ENCODE measurements around the gene CBL.

CBL gene

DNA sequence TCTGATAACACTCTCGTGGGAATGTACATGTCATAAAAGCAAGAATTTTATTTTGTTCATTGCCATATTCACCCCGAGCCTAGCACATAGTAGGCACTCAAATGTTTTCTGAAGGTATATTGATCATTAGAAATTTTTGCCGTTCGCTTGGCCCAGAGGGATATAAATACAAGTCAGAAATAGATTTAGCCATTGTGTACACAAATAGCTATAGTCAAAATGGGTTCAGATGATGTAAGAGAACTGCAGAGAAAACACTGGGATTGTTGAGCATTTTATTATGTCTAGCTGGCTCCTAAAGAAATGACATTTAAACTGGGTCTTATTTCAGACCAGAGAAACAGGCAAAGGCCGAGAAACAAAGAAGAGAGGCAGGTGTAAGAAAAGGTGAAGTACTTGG is 61.5 kb downstream of the CBL start:
- no peak for DNase-seq (ENCODE audit: low read depth in 2 of 2)

DNA sequence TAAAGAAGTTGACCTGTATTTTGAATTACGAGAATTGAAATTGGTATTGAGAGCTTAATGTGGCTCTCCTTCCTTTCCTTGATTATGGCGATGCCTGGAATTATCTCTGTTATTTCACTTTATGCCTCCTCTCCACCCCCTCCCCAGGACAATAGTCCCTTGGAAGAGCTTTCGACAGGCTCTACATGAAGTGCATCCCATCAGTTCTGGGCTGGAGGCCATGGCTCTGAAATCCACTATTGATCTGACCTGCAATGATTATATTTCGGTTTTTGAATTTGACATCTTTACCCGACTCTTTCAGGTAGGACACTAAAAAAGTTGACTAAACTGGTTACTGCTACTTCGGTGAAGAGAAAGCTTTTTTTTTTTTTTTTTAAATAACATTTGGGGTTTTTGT is 67.6 kb downstream of the CBL start:
- DNase-seq (ENCODE audit: low read depth in 2 of 2) = no peak

DNA sequence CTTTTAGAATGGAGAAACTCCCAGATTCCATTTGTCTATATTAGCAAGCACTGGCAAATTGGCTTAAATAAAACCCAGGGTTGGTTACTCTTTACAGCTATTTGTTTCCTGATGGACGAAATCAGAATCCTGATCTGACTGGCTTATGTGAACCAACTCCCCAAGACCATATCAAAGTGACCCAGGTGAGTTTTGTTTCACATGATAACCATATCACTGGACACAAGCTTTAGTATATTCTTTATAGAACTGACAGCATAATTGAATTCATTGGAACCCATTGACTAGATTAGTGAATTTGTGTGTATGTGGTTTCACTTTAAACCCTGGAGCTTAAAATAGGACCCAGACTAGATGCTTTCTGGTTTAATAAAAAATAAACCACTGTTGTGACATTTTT is 71.5 kb downstream of the CBL start:
- no peak for DNase-seq (ENCODE audit: low read depth in 2 of 2)

DNA sequence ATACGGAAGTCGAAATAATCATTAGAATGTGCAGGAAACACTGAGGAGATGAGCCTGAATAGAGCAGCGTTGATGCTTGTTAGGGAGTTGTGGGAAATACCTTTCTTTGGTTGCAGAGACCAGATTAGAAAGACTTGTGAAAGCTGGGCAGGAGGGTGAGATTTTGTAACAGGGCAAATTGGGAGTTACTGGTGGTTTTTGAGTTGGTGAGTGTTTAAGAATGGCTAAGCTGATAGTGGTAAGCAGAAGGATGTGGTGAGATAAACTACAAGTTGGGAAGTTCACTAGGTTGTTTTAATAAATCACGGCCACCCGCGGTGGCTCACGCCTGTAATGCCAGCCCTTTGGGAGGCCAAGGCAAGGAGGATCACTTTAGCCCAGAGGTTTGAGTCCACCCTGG is 76.4 kb downstream of the CBL start:
- no peak for DNase-seq (ENCODE audit: low read depth in 2 of 2)

DNA sequence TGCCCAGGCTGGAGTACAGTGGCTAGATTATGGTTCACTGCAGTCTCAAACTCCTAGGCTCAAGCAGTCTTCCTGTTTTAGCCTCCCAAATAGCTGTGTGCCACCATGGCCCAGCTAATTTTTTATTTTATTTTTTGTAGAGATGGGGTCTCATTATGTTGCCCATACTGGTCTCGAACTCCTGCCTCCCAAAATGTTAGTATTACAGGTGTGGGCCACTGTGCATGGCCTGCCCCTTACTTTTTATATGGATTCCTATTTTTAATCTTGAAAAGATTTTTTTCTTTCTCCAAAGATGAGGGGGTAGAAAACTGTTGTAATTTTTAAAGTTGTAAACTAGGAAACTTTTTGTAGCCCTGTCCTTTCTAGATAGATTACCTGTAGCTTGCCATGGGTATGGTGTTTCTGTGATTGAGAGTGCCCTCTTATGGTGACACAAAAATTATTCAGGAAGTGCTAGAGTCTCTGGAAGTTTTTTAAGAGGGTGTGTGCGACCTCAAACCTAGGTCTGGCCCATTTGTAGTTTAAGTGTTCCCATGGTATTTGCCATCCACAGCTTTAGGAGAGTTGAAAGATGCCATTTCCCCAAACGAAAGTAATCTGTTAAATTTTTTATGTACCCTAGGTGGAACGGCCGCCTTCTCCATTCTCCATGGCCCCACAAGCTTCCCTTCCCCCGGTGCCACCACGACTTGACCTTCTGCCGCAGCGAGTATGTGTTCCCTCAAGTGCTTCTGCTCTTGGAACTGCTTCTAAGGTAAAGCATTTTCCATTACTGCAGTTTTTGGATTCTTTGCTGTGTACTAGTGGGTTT is 78.4 kb downstream of the CBL start:
- no peak for DNase-seq (ENCODE audit: low read depth in 2 of 2)

DNA sequence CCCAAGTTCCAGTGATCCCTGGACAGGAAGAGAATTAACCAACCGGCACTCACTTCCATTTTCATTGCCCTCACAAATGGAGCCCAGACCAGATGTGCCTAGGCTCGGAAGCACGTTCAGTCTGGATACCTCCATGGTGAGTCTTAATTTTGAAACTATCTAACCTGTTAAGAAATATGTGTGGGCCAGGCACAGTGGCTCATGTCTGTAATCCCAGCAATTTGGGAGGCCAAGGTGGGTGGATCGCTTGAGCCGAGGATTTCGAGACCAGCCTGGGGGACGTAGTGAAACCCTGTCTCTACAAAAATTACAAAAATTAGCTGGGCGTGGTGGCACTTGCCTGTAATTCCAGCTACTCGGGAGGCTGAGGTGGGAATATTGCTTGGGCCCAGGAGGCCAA is 79.3 kb downstream of the CBL start:
- no peak for DNase-seq (ENCODE audit: low read depth in 2 of 2)

DNA sequence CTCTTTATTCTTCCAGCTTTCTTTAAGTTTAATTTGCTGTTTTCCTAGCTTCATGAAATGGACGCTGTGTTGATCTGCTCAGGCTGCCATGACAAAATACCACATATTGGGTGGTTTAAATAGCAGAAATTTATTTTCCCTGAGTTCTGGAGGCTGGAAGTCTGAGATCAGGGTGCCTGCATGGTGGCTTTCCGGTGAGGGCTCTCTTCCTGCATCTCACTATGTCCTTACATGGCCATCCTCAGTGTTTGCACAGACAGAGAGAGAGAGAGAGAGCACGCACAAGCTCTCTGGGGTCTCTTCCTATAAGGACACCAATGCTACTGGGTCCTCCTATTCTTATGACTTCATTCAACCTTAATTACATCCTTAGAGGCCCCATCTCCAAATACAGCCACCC is 82.1 kb downstream of the CBL start:
- DNase-seq (ENCODE audit: low read depth in 2 of 2) = no peak

DNA sequence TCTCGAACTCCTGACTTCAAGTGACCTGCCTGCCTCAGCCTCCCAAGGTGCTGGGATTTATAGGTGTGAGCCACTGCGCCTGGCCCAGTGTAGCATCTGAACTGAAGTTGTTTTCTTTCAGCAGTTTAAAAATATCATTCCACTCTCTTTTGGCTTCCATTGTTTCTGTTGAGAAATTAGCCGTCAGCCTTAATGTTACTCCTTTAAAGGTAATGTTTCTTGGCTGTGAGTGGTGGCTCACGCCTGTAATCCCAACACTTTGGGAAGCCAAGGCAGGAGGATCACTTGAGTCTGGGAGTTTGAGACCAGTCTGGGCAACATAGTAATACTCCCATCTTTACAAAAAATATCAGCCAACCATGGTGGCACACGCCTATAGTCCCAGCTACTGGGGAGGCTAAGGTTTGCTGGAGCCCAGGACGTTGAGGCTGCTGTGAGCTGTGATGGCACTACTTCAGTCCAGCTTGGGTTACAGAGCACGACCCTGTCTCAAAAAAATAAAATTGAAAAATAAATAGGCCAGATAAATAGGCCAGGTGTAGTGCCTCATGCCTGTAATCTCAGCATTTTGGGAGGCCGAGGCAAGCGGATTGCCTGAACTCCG is 84.9 kb downstream of the CBL start:
- DNase-seq (ENCODE audit: low read depth in 2 of 2) = no peak

DNA sequence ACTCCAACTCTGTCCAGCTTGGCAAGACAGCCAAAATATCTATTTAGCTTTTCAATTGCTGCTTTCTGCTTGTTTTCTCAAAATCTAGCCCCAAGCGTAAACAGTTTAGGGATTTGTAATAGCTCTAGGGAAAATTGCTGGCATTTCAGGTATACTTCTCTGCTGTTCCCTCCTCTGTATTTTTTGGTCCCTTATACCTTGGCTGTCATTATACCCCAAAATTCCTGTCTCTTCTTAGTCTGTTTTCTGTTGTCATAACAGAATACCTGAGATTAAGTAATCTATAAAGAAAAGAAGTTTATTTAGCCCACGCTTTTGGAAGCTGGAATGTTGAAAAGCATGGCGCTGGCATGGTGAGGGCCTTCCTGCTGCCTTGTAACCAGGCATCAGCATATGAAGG is 87.3 kb downstream of the CBL start:
- DNase-seq (ENCODE audit: low read depth in 2 of 2) = no peak

DNA sequence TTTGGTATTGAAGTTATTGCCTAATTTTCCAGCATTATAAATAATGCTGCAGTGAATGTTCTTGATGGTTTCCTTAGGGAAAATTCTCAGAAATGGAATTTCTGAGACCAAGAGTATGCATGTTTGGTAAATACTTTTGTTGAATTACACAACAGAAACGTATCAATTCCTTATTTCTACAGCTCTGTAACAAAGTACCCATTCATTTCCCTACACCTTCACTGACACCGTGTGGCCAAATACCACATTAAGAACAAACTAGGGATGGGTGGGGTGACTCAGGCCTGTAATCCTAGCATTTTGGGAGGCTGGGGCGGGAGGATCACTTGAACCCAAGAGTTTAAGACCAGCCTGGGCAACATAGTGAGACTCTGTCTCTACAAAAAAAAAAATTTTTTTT is 89.0 kb downstream of the CBL start:
- DNase-seq (ENCODE audit: low read depth in 2 of 2) = no peak

DNA sequence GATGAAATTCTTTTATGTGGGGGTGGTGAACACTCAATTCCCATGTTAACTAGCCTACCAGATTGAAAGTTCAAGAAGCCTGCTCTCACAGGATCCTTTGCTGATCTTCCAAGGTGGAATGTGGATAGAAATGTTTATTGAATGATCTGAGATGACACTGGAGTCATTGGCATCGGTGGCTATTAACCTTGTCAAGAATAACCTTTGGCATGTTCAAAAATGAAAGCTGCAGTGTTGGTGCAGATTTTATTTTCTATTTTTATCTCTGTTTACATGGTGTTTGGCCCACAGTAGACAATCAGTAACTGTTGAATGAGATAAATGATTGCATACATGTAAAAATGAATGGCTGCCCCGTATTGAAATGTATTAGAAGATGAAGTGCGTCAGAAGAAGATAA is 91.8 kb downstream of the CBL start:
- no peak for DNase-seq (ENCODE audit: low read depth in 2 of 2)

DNA sequence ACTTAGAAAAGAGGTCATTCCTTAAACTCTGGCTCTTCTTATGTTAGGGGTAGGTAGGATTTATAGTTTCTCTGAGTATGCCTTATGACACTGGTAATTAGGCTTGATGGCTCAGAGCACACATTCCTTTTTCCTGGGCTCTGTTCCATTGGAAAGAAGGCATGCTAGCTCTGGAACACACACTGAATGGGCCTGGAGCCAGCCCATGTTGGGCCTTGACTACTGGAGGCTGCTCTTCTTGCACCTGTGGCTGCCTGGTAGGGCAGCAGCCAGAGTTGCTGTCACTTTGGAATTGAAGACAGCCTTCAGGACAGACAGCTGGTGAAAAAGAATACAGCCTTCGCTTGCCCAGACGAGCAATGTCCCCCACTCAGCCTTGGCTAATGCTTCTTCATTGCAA is 92.6 kb downstream of the CBL start:
- DNase-seq (ENCODE audit: low read depth in 2 of 2) = no peak

DNA sequence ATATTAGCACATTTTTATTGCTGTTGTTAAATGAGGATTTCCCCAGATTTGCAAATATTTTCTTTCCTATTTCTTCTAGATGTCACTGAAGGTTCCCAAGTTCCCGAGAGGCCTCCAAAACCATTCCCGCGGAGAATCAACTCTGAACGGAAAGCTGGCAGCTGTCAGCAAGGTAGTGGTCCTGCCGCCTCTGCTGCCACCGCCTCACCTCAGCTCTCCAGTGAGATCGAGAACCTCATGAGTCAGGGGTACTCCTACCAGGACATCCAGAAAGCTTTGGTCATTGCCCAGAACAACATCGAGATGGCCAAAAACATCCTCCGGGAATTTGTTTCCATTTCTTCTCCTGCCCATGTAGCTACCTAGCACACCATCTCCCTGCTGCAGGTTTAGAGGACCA is 93.3 kb downstream of the CBL start:
- DNase-seq (ENCODE audit: low read depth in 2 of 2) = no peak

DNA sequence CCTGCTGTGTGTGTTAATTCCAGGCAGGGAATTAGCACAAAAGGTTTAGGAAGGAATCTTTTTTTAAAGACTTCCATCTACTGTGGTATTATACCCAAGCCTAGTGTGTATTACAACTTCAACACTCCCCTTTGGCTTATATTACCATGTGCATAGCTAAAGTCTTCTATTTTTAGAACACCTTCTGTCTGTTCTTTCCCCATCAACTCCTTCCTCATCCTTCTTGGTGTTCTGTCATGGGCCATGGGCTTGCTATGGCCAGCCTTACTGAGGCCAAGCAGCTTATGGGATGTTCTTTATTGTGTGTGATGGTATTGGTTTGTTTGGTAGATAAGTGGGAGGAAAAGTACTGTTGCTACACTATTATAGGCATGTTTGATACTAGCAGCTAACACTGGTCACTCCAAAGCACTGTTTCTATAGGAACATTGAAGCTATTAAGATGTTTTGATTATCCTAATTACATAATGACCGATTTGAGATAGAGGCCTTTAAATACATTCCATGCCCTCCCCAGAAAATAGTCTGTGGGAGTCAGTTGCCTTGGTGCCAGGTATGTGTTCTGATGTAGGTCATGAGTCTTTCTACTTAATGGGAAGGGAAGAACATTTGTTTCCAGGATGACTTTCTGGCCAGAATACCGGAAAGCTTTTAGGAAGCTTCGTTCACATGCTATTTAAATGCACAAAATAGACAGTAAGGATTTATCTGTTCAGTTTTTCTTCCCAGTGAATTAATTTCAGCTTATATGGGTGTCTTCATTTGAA is 94.2 kb downstream of the CBL start:
- no peak for DNase-seq (ENCODE audit: low read depth in 2 of 2)

DNA sequence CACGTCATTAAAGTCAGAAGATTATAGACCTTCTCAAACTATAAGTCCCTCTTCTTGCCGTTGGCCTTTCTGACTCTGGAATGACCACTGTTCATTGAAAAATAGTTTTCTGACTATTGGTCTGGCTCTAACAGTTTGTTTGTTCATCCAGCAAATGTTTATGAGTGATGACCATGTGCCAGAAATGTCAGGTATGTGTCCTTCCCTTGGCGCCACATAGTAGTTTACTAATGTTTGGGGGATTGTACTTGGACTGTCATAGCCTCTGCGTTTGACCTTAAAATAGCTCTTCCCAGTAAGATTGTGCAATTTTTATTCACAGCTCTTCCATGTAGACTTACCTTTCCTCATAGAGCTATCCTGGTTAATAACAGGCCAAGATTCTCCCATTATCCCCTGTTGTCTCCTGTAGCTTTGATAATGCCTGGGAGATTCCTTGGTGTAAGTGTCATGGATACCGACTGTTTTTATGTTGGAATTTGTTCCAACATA is 97.1 kb downstream of the CBL start:
- no peak for DNase-seq (ENCODE audit: low read depth in 2 of 2)

DNA sequence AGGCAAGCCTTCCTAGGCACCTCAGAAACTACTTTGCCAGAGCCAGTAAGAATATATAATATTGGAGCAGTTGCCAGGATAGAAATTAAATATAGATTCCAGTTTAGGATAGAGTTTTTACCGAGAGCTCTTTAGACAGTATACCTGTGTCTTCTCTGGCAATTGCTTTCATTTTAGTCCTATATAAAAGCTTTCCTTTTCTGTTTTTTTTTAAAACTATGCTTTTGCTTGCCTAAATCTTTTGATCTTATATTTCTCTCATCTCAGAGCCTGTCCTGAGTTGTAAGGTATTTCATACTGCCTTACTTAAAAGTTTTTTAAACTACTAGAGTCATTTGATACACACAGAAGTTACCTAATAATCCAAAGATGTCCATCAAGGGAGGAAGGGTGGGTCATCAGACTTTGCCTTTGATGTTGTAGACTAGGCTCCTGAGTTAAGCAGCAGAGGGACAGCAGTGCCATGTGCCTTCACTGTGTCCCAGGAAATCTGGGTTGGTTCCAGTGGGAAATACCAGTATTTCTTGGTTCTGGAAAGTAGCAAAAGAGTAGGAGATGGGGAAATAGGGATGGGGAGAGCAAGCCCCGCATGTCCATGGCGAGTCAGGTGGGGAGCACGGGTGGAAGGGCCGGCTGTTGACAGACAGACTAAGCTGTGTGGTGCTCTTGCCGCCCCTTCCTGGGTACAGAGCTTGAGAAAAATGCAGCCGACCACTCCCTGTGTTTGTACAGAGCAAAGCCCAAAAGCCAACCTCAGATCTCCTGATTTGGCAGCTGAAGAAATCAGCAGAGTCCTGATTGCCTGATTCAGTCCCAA is 99.6 kb downstream of the CBL start:
- DNase-seq (ENCODE audit: low read depth in 2 of 2) = no peak

DNA sequence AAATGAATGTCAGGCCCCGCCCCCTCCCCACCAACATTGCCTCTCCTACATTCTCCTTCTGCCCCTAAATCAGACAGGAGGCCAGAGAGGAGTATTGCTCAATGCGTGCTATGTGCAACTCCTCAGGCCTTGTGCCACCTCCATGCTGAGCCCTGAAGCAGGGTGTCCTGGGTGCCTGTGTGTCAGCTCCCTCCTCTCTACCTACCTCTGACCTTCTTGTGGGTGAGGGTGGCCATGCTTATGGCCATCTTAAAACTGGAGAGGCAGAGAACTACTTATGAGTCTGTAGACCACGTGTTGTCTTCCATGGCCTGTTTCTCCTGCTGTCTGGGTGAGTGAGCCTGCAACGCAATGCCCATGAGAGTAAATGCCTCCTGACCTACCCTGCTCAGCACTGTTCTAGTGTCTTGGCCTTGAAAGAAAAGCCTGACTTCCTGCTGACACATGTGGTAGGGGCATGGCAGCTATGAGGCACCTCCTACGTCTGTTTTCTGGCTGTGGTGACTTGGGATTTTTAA is 100.3 kb downstream of the CBL start:
- peak in 1 of 2 donors; percentile 26 for DNase-seq (ENCODE audit: low read depth in 2 of 2)

DNA sequence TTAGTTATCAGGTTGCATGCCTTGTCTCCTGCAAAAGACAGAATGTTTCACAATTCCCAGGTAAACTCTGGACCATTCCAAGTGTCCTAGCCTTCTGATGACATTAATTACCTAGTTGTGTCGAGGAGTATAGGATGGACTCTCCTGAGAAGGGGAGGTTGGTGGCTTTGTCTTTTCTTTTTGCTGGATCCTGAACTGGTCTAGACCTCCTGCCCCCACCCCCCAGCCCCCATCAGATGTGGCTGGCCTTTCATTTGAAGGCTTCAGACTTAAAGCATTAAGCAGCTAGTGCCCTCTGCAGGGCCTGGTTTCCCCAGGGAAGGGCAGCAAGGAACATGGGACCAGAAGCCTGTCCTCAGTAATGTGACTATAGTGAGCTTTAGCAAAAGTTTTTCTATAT is 101.1 kb downstream of the CBL start:
- DNase-seq (ENCODE audit: low read depth in 2 of 2) = no peak

DNA sequence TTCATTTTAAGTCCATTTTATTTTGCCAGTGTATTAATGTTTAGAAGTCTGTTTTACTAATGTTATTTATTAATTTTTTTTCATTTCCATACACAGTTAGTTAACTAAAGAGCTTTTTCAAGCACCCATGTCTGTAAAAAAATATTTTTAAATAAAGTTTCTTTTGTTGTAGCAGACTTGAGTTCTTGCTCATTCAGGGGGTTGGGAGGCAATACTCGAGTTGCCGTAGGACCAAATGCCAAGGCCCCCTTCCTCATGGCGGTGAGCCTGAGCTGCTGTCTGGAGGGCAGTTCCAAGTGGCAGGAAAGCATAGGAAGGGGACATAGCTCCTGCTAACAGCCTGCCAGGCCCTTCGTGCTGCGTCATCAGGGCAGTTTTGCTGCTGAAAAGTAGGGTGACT is 101.8 kb downstream of the CBL start:
- DNase-seq (ENCODE audit: low read depth in 2 of 2) = no peak

DNA sequence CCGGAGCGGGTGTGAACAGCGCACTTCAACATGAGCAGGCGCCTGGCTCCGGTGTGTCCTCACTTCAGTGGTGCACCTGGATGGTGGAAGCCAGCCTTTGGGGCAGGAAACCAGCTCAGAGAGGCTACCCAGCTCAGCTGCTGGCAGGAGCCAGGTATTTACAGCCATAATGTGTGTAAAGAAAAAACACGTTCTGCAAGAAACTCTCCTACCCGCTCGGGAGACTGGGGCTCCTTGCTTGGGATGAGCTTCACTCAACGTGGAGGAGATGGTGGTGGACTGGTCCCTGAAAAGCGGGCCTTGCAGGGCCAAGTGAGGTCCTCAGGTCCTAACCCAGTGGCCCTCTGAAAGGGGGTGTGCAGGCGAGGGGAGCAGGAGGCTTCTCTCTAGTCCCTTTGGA is 103.3 kb downstream of the CBL start:
- no peak for DNase-seq (ENCODE audit: low read depth in 2 of 2)

DNA sequence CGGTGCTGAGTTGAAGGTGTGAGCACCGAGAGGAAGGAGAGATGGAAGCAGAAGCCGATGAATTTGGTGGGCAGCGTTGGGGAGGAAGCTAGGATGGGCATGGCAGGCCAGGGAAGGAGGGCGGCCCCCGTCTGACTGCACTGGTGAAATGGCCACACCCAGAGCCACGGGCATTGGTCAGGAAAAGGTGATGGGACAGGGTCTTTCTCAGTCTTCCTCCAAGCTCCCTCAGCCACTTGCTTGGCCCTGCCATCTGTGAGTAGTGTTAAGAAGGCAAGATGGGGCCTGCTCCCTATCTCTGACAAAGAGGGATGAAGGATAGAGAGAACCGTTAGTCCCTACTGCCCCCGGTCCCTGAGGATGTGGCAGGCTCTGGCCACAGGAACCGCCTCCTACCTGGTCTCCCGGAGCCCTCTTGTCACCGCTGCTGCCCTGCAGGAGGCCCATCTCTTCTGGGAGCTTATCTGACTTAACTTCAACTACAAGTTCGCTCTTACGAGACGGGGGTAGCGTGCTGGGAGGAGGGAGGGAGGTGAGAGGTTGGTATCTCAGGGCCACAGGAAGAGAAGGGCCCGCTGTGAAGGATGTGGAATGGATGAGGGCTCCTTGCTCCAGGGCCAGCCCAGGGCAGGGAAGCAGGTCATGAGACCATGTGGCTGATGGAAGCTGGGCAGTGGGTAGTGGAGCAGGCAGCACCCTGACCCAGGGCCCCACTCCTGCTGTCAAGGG is 104.0 kb downstream of the CBL start:
- no peak for DNase-seq (ENCODE audit: low read depth in 2 of 2)

All from stimulated activated CD4-positive, alpha-beta T cell treated with anti-CD3 and anti-CD28 coated beads, Interleukin-1b, Interleukin-23, amount 100 ng/mL, for 4 hours (primary cell).